NCI-H146 treated with DMSO at 0.1 percent for 48 hours (cell line): ENCODE data around the gene CCDC116.

Experiments
- DNase-seq: peaks from one replicate; lab custom pipeline; 2025; ENCODE audit not compliant: unreplicated experiment; lab: John Stamatoyannopoulos, UW

CCDC116 gene

GRCh38 chr22:21680830-21681565 lies 48.4 kb downstream of the CCDC116 start:
- no peak for DNase-seq

GRCh38 chr22:21681566-21682370 lies 49.2 kb downstream of the CCDC116 start:
- DNase-seq: no peak

GRCh38 chr22:21682385-21683175 lies 50.0 kb downstream of the CCDC116 start:
- DNase-seq: no peak

GRCh38 chr22:21683401-21683811 lies 50.8 kb downstream of the CCDC116 start:
- no peak for DNase-seq

GRCh38 chr22:21684492-21685163 lies 52.1 kb downstream of the CCDC116 start:
- no peak for DNase-seq

GRCh38 chr22:21685164-21685513 lies 52.6 kb downstream of the CCDC116 start:
- no peak for DNase-seq

- no peak for DNase-seq
Measured at GRCh38 chr22:21686193-21686608, 53.6 kb downstream of the CCDC116 start.
